ENCODE data around the gene MAPK9.

GRCh38 chr5:180251141-180251540 is 40.7 kb downstream of the MAPK9 start:
- TF ChIP-seq, protein P1, sequence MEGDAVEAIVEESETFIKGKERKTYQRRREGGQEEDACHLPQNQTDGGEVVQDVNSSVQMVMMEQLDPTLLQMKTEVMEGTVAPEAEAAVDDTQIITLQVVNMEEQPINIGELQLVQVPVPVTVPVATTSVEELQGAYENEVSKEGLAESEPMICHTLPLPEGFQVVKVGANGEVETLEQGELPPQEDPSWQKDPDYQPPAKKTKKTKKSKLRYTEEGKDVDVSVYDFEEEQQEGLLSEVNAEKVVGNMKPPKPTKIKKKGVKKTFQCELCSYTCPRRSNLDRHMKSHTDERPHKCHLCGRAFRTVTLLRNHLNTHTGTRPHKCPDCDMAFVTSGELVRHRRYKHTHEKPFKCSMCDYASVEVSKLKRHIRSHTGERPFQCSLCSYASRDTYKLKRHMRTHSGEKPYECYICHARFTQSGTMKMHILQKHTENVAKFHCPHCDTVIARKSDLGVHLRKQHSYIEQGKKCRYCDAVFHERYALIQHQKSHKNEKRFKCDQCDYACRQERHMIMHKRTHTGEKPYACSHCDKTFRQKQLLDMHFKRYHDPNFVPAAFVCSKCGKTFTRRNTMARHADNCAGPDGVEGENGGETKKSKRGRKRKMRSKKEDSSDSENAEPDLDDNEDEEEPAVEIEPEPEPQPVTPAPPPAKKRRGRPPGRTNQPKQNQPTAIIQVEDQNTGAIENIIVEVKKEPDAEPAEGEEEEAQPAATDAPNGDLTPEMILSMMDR (IDR thresholded peaks at IDR 0.05) = no peak
- no peak for TF ChIP-seq POLR2A (IDR thresholded peaks at IDR 0.05)

Data from thyroid gland (tissue), 4 donors.